H1 (cell line): ENCODE measurements around the gene PRRX1. TPM values are rescaled to one million over a fixed set of nuclear protein-coding genes. Genes with fewer than 3 reads are reported as not detected.

ENCODE experiments used
- POLR2AphosphoS5 ChIP-seq: IDR thresholded peaks from 2 replicates; pipeline ENCODE4 v1.6.1; 2011; ENCODE audit warnings: low read depth, low read length
- polyA plus RNA-seq, 7 experiments: library from polyadenylated mRNA; depleted of rRNA in 3 of 7; stranded (reverse) in 5 of 7; unstranded in 2 of 7; fragments of >200 nt in 5 of 7; fragments of 200-250 nt in 2 of 7; gene quantifications; 1 replicate in 5 of 7; 2 replicates in 1 of 7; 4 replicates in 1 of 7; pipeline versions ENCODE4 v1.2.1 to v1.2.3, GENCODE V29; 2011 to 2013; ENCODE audit warnings: missing spikeins in 2 of 7, mixed read lengths in 2 of 7
- total RNA-seq: library from RNA; stranded (reverse); fragmentation: NEBNext Ultra II Directional; extraction: Animal tissue kit (Norgen Biotek cat#: 25700); gene quantifications from 2 replicates; pipeline ENCODE4 v1.2.1, GENCODE V29; 2021
- TF ChIP-seq, protein P1 (sequence below): fragments of 300-600 bp; sonication (generic); IDR thresholded peaks from 2 replicates; pipeline ENCODE4 v1.7.1; 2012; ENCODE audit warnings: low read length, moderate library complexity, mild to moderate bottlenecking, inconsistent platforms; ENCODE audit not compliant: insufficient replicate concordance

Gene PRRX1
- total and polyA plus RNA-seq, 2 of the 8 experiments (the other 6 are each of a cell fraction or from before 2014, with no cell fraction given) = not detected

- TF ChIP-seq, protein P1, sequence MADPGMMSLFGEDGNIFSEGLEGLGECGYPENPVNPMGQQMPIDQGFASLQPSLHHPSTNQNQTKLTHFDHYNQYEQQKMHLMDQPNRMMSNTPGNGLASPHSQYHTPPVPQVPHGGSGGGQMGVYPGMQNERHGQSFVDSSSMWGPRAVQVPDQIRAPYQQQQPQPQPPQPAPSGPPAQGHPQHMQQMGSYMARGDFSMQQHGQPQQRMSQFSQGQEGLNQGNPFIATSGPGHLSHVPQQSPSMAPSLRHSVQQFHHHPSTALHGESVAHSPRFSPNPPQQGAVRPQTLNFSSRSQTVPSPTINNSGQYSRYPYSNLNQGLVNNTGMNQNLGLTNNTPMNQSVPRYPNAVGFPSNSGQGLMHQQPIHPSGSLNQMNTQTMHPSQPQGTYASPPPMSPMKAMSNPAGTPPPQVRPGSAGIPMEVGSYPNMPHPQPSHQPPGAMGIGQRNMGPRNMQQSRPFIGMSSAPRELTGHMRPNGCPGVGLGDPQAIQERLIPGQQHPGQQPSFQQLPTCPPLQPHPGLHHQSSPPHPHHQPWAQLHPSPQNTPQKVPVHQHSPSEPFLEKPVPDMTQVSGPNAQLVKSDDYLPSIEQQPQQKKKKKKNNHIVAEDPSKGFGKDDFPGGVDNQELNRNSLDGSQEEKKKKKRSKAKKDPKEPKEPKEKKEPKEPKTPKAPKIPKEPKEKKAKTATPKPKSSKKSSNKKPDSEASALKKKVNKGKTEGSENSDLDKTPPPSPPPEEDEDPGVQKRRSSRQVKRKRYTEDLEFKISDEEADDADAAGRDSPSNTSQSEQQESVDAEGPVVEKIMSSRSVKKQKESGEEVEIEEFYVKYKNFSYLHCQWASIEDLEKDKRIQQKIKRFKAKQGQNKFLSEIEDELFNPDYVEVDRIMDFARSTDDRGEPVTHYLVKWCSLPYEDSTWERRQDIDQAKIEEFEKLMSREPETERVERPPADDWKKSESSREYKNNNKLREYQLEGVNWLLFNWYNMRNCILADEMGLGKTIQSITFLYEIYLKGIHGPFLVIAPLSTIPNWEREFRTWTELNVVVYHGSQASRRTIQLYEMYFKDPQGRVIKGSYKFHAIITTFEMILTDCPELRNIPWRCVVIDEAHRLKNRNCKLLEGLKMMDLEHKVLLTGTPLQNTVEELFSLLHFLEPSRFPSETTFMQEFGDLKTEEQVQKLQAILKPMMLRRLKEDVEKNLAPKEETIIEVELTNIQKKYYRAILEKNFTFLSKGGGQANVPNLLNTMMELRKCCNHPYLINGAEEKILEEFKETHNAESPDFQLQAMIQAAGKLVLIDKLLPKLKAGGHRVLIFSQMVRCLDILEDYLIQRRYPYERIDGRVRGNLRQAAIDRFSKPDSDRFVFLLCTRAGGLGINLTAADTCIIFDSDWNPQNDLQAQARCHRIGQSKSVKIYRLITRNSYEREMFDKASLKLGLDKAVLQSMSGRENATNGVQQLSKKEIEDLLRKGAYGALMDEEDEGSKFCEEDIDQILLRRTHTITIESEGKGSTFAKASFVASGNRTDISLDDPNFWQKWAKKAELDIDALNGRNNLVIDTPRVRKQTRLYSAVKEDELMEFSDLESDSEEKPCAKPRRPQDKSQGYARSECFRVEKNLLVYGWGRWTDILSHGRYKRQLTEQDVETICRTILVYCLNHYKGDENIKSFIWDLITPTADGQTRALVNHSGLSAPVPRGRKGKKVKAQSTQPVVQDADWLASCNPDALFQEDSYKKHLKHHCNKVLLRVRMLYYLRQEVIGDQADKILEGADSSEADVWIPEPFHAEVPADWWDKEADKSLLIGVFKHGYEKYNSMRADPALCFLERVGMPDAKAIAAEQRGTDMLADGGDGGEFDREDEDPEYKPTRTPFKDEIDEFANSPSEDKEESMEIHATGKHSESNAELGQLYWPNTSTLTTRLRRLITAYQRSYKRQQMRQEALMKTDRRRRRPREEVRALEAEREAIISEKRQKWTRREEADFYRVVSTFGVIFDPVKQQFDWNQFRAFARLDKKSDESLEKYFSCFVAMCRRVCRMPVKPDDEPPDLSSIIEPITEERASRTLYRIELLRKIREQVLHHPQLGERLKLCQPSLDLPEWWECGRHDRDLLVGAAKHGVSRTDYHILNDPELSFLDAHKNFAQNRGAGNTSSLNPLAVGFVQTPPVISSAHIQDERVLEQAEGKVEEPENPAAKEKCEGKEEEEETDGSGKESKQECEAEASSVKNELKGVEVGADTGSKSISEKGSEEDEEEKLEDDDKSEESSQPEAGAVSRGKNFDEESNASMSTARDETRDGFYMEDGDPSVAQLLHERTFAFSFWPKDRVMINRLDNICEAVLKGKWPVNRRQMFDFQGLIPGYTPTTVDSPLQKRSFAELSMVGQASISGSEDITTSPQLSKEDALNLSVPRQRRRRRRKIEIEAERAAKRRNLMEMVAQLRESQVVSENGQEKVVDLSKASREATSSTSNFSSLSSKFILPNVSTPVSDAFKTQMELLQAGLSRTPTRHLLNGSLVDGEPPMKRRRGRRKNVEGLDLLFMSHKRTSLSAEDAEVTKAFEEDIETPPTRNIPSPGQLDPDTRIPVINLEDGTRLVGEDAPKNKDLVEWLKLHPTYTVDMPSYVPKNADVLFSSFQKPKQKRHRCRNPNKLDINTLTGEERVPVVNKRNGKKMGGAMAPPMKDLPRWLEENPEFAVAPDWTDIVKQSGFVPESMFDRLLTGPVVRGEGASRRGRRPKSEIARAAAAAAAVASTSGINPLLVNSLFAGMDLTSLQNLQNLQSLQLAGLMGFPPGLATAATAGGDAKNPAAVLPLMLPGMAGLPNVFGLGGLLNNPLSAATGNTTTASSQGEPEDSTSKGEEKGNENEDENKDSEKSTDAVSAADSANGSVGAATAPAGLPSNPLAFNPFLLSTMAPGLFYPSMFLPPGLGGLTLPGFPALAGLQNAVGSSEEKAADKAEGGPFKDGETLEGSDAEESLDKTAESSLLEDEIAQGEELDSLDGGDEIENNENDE = no peak
- TF ChIP-seq POLR2AphosphoS5 = no peak
These were observed 66.1 kb downstream of the PRRX1 start (continued) for GRCh38 chr1:170730014-170730413.
